ENCODE measurements around the gene AUTS2.
"Not testable (repeated sequence)": the region's sequence is repeated elsewhere in the genome, so short reads cannot be mapped to it uniquely, and the experiment has no call there.

The AUTS2 gene

GRCh38 chr7:70717553-70718329 is 1119.5 kb downstream of the AUTS2 start:
- no peak for DNase-seq

DNA sequence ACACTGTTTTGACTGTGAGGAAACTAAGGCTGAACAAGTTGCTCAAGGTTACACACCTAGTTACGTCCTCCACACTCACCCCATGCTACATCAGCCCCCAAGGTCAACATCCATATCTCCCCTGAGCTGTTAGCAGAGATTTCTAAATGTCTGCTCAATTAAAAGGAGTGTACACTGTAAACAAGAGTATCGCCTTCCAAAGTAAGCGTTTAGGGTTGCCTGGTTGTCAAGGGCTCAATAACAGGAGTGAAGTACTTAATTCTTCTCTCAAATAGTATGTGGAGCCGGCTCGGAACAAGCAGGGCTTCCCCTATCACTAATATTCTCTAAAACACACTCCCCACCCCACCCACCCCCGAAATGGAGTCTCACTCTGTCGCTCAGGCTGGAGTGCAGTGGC is 1120.8 kb downstream of the AUTS2 start:
- no peak for DNase-seq

- no peak for DNase-seq
Measured at GRCh38 chr7:70720191-70720873, 1122.1 kb downstream of the AUTS2 start.

- no peak for DNase-seq
Measured at GRCh38 chr7:70721500-70721899, 1123.2 kb downstream of the AUTS2 start.

GRCh38 chr7:70723339-70723738 is 1125.1 kb downstream of the AUTS2 start:
- no peak for DNase-seq

- no peak for DNase-seq
Measured at GRCh38 chr7:70725448-70725847, 1127.2 kb downstream of the AUTS2 start.

GRCh38 chr7:70726294-70726693 is 1128.0 kb downstream of the AUTS2 start:
- no peak for DNase-seq

- DNase-seq: no peak
Measured at GRCh38 chr7:70726951-70727378, 1128.7 kb downstream of the AUTS2 start.

DNA sequence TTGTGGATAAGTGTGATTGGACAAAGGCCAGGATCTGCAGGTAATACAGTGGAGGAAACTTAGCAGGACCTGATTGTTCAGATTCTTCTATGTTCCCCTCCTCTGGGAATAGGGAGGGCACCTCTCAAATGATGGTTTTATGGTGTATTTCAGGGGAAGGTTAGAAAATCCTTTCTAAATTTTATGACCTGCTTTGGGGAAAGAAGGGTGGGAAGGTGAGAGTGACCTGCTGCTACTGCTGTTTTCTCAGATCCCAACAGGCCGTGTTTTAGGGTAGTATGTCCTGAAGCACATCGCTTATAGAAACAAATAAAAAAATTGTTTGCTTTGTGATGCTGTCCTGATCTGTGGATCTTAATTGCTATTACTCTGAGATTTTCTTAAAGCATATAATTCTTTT is 1129.6 kb downstream of the AUTS2 start:
- no peak for DNase-seq

- no peak for DNase-seq
Measured at GRCh38 chr7:70728872-70729552, 1130.7 kb downstream of the AUTS2 start.

- not testable (repeated sequence) for DNase-seq
Measured at GRCh38 chr7:70729553-70730157, 1131.4 kb downstream of the AUTS2 start.

GRCh38 chr7:70730451-70731110 is 1132.3 kb downstream of the AUTS2 start:
- no peak for DNase-seq

DNA sequence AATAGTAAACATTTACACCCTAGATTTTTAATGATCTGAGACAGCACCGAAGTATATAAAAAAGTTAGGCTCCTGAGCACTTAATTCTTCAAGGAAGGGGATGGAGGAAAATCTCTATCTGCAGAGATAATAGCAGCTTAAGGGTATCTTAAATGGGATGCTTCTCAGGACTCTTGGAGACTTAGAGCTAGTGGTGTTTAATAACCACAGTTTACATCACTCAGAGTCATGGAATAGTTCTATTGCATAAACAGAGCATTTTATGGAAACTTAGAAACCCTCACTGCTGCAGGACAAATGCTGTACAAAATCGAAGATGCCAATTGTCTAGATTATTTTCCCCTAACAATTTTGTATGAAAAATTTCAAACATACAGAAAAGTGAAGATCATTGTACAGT is 1134.8 kb downstream of the AUTS2 start:
- DNase-seq: no peak

DNA sequence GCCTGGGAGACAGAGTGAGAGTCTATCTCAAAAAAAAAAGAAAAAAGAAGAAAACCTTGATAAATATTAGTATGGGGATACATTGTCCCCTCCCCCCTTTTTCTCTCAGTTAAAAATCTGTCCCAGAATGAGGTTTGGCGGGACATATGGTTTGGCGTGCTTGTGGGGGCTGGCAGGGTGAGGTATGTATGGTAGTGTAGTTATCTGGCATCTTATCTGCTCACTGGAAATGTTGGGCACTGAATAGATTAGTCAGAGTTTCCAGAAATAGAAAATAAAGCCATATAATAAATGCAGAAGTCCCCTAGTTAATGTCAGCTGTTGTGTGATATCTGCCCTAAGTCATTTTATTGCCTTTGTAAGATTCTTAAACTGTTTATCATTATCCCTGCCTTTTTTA is 1136.1 kb downstream of the AUTS2 start:
- no peak for DNase-seq

- no peak for DNase-seq
Measured at GRCh38 chr7:70735313-70735712, 1137.0 kb downstream of the AUTS2 start.

DNA sequence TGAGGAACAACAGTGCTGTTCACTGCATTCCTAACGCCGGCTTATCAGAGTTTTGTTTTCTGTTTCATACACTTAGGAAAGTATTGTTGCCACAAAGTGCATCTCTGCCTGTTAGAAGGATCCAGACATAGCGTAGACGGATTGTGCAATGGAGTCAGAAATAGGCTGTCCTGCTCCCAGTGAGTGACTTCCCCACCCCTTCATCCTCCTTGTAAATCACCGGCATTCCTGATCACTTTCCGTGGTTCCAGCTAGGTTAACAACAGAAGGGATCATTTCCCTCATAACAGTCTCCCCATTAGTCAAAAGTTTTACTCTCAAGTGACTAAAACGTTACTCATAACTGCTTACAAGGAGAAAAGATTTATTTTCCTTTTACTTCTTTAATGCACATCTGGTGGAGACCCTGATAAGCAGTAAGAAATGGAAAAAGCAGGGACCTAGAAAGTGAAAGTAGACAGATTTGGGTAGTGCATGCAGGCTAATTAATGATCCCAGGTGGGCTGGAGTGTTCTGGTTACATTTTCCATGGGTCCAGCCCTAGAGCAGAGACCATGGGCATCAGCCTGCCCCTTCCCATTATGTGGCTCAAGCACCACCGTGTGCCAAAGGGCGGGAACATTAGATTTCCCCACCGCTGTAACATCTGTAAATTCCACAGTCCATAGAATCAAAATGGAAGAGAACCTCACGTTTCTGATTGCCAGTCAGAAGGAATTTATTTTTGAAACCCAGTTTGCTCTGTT is 1138.6 kb downstream of the AUTS2 start:
- DNase-seq: no peak

DNA sequence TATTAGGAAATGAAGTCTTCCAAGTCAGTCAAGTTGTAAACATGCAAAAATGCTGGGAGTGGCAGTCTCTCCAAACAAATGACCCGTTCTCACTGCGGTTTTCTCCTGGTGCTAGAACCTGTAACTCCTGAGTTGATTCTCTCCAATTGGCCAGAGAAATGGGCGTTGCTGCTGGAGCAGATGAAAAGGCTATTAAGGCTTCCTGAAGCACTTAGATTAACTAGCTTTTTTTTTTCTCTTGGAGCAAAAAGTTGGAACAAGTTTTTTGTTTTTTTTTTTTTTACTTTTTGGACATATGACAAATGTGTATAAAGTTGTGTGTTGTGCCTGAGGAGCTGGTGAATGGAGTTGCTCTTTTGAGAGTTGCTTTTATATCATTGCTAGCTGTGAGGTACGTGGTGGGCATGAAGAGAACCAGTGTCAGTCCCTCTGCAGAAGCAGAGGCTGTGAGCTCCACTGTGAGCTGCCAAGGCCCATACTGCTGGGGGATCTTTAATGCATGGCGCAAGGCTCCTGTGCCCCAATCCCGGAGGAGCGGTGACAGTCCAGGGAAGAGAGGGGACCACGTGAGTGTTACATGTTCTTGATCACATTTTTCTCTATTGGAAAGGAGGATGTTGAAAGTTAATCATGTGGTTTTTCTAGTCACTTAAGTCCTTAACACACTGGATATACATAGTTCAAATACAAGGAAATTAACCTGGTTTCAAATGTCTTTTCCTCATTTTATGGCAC is 1140.0 kb downstream of the AUTS2 start:
- DNase-seq: no peak

GRCh38 chr7:70739646-70740210 is 1141.5 kb downstream of the AUTS2 start:
- DNase-seq: no peak

DNA sequence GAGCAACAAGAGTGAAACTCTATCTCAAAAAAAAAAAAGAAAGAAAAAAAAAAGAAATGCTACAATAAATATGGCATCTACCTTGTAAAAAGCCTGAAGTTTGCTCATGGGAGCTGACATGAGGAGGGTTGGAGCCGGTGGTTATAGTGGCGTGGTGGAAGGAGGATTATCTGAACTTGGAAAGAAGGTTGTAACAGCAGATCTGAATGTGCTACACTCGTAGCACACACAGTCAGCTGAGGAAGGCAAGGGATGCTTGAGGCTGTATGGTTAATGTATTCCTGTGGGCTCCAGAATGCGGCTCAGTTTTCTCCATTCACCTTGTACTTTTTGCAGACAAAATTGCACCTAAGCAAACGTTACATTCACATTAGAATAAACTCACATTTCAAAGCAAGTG is 1143.4 kb downstream of the AUTS2 start:
- DNase-seq: no peak

- DNase-seq: no peak
Measured at GRCh38 chr7:70743531-70744325, 1145.5 kb downstream of the AUTS2 start.

Data from CD4-positive, alpha-beta T cell treated with Interleukin-1 beta for 1 hour (primary cell).